ENCODE data around the gene TRAF3IP3.

GRCh38 chr1:209720326-209720725 is 35.5 kb upstream of the TRAF3IP3 start:
- TF ChIP-seq CTCF (conservative IDR thresholded peaks at IDR 0.05 in 1 of 2, IDR thresholded peaks at IDR 0.05 in 1 of 2; ENCODE audit: extremely low read depth in 1 of 2, insufficient read depth in 1 of 2, low read depth in 1 of 2, low read length in 2 of 2), result no peak
- no peak for TF ChIP-seq EZH2 (IDR thresholded peaks at IDR 0.05; ENCODE audit: borderline replicate concordance, low read length)

All from mammary epithelial cell (primary cell).